Breast epithelium (tissue), 3 donors: ENCODE results near the gene PMFBP1.

Experiments used
- POLR2A ChIP-seq: fragments of 450-650 bp; IDR thresholded peaks from one replicate; pipeline ENCODE4 v1.6.1; 2016; ENCODE audit warnings: antibody characterized with exemption, mild to moderate bottlenecking, moderate library complexity
- TF ChIP-seq, protein P1 (sequence below), 3 donors: fragments of 450-650 bp; IDR thresholded peaks; one replicate each; pipeline ENCODE4 v1.5.1; 2016 to 2017; ENCODE audit warnings: antibody characterized with exemption in 3 of 3, mild to moderate bottlenecking in 3 of 3, moderate library complexity in 3 of 3

DNA sequence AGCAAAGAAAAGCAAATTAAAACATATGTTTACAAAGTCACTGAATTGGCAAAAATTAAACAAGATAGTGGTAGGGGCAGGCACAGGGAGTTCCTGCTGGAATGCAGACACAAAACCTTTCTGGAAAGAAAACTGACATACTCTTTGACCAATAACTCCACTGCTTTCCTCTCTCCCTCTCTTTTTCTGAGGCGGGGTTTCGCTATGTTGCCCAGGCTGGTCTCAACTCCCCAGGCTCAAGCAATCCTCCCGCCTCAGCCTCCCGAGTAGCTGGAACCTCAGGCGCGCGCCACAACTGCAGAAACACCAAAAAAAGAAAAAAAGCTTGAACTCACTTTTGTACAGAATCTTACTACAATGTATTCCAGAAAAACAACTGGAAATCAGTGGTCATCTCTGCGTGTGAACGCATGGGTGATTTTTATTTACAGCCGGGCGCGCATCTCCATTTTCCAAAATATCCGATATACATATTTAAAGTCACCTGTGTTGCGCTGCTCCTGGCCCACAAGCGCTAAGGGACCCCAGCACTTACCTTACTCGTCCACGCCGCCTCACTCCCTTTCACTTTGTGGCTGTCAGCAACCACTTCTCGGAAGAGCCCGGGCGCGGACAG is 79.0 kb downstream of the PMFBP1 start:
- TF ChIP-seq POLR2A = no peak
- TF ChIP-seq, protein P1, sequence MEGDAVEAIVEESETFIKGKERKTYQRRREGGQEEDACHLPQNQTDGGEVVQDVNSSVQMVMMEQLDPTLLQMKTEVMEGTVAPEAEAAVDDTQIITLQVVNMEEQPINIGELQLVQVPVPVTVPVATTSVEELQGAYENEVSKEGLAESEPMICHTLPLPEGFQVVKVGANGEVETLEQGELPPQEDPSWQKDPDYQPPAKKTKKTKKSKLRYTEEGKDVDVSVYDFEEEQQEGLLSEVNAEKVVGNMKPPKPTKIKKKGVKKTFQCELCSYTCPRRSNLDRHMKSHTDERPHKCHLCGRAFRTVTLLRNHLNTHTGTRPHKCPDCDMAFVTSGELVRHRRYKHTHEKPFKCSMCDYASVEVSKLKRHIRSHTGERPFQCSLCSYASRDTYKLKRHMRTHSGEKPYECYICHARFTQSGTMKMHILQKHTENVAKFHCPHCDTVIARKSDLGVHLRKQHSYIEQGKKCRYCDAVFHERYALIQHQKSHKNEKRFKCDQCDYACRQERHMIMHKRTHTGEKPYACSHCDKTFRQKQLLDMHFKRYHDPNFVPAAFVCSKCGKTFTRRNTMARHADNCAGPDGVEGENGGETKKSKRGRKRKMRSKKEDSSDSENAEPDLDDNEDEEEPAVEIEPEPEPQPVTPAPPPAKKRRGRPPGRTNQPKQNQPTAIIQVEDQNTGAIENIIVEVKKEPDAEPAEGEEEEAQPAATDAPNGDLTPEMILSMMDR (IDR thresholded peaks at IDR 0.05) = no peak
